Loucy (cell line): ENCODE results near the gene FAIM2.

Experiments
- H2AFZ ChIP-seq: fragments of 200-600 bp; sonication (generic); 2 replicates; pipeline ENCODE4 v1.6.0; 2016; ENCODE audit warnings: antibody characterized with exemption, mild to moderate bottlenecking, low read length, moderate library complexity
- H3F3A ChIP-seq: fragments of 200-600 bp; 2 replicates; pipeline ENCODE4 v1.6.0; 2016; ENCODE audit warnings: antibody characterized with exemption, low read depth, mild to moderate bottlenecking
- H3K27me3 ChIP-seq: fragments of 200-600 bp; sonication (generic); 2 replicates; pipeline ENCODE4 v1.6.1; 2014; ENCODE audit warnings: low read length, mild to moderate bottlenecking; ENCODE audit not compliant: insufficient read depth, poor library complexity, severe bottlenecking
- H3K36me3 ChIP-seq: fragments of 200-600 bp; sonication (generic); 2 replicates; pipeline ENCODE4 v1.6.1; 2016; ENCODE audit warnings: low read length; ENCODE audit not compliant: insufficient read depth
- H3K4me1 ChIP-seq: fragments of 200-600 bp; sonication (generic); 2 replicates; pipeline ENCODE4 v1.5.1; 2014; ENCODE audit warnings: low read length, mild to moderate bottlenecking; ENCODE audit not compliant: insufficient read depth, poor library complexity, severe bottlenecking
- H3K4me2 ChIP-seq: fragments of 200-600 bp; sonication (generic); 2 replicates; pipeline ENCODE4 v1.6.0; 2014; ENCODE audit warnings: antibody characterized with exemption, low read length, low read depth, mild to moderate bottlenecking; ENCODE audit not compliant: poor library complexity, severe bottlenecking
- H3K4me3 ChIP-seq: fragments of 200-600 bp; sonication (generic); 2 replicates; pipeline ENCODE4 v1.5.1; 2014; ENCODE audit warnings: low read length, mild to moderate bottlenecking, mixed read lengths; ENCODE audit not compliant: poor library complexity, severe bottlenecking
- H3K79me2 ChIP-seq: fragments of 200-600 bp; sonication (generic); 2 replicates; pipeline ENCODE4 v1.6.1; 2014; ENCODE audit warnings: low read length; ENCODE audit not compliant: insufficient read depth
- H3K9ac ChIP-seq: fragments of 200-600 bp; sonication (generic); 2 replicates; pipeline ENCODE4 v1.6.0; 2014; ENCODE audit warnings: mild to moderate bottlenecking, low read depth, low read length, moderate library complexity; ENCODE audit not compliant: poor library complexity, severe bottlenecking
- H3K9me2 ChIP-seq: fragments of 200-600 bp; sonication (generic); replicated peaks from 2 replicates; pipeline ENCODE4 v1.6.1; 2016; ENCODE audit warnings: low read depth, low read length, mixed read lengths
- H3K9me3 ChIP-seq: fragments of 200-600 bp; sonication (generic); 2 replicates; pipeline ENCODE4 v1.6.1; 2014; ENCODE audit warnings: mild to moderate bottlenecking, antibody characterized with exemption, low read length, low read depth; ENCODE audit not compliant: insufficient read depth
- H4K20me1 ChIP-seq: fragments of 200-600 bp; sonication (generic); 2 replicates; pipeline ENCODE4 v1.6.0; 2014; ENCODE audit warnings: antibody characterized with exemption, low read length, mild to moderate bottlenecking; ENCODE audit not compliant: insufficient read depth, poor library complexity, severe bottlenecking
- EZH2phosphoT487 ChIP-seq: fragments of 200-600 bp; IDR thresholded peaks from 2 replicates; pipeline ENCODE4 v1.6.1; 2018; ENCODE audit warnings: antibody characterized with exemption, mild to moderate bottlenecking, moderate library complexity, borderline replicate concordance
- TF ChIP-seq, protein P1 (sequence below): fragments of 200-600 bp; sonication (generic); conservative IDR thresholded peaks from 2 replicates; pipeline ENCODE4 v1.5.1; 2014; ENCODE audit warnings: mild to moderate bottlenecking, antibody characterized with exemption, low read length

Gene FAIM2

DNA sequence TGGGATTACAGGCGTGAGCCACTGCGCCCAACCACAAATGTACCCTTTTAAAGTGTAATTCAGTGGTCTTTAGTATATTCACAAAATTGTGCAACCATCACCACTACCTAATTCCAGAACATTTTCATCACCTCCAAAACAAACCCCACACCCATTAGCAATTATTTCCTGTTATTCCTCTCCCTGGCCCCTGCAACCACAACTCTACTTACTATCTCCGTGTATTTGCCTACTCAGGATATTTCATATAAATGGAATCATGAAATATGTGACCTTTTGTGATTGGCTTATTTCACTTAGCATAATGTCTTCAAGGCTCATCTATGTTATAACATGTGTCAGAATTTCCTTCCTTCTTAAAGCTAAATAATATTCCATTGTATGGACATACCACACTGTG, 30.8 kb upstream of the FAIM2 start:
- Histone ChIP-seq H2AFZ (no peak overlapping the region), H3K9me2 (no peaks in the 10 kb centered on the region), H4K20me1 (no peaks in the 10 kb centered on the region)

DNA sequence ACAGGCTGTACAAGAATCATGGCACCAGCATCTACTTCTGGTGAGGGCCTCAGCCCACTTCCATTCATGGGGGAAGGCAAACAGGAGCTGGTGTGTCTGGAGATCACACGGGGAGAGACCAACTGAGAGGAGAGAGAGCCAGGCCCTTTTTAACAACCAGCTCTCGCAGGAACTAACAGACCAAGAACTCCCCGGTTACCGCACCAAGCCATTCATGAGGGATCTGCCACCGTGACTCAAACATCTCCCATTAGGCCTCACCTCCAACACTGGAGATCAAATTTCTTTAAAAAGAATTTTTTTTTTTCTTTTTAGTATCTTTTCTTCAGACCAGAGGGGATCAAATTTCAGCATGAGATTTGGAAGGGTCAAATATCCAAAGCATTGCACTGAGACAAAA, 30.1 kb upstream of the FAIM2 start:
- no peaks in the 10 kb centered on the region for H3K79me2 ChIP-seq
- H3K4me2 ChIP-seq: no peak overlapping the region
- H3K9ac ChIP-seq: no peak overlapping the region
- H2AFZ ChIP-seq: no peak overlapping the region
- H3K9me3 ChIP-seq: no peaks in the 10 kb centered on the region
- H4K20me1 ChIP-seq: no peaks in the 10 kb centered on the region
- H3K27me3 ChIP-seq: no peaks in the 10 kb centered on the region
- H3K4me1 ChIP-seq: no peaks in the 10 kb centered on the region
- H3K9me2 ChIP-seq: no peaks in the 10 kb centered on the region
- H3K4me3 ChIP-seq: no peak overlapping the region
- TF ChIP-seq EZH2phosphoT487: no peak
- TF ChIP-seq, protein P1, sequence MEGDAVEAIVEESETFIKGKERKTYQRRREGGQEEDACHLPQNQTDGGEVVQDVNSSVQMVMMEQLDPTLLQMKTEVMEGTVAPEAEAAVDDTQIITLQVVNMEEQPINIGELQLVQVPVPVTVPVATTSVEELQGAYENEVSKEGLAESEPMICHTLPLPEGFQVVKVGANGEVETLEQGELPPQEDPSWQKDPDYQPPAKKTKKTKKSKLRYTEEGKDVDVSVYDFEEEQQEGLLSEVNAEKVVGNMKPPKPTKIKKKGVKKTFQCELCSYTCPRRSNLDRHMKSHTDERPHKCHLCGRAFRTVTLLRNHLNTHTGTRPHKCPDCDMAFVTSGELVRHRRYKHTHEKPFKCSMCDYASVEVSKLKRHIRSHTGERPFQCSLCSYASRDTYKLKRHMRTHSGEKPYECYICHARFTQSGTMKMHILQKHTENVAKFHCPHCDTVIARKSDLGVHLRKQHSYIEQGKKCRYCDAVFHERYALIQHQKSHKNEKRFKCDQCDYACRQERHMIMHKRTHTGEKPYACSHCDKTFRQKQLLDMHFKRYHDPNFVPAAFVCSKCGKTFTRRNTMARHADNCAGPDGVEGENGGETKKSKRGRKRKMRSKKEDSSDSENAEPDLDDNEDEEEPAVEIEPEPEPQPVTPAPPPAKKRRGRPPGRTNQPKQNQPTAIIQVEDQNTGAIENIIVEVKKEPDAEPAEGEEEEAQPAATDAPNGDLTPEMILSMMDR: no peak
- no peaks in the 10 kb centered on the region for H3F3A ChIP-seq
- no peaks in the 10 kb centered on the region for H3K36me3 ChIP-seq

More for the DNA sequence above, 30.8 kb upstream of the FAIM2 start:
- Histone ChIP-seq H3K27me3 (no peaks in the 10 kb centered on the region), H3K79me2 (no peaks in the 10 kb centered on the region), H3F3A (no peaks in the 10 kb centered on the region), H3K36me3 (no peaks in the 10 kb centered on the region), H3K4me2 (no peak overlapping the region), H3K9me3 (no peaks in the 10 kb centered on the region), H3K4me3 (no peak overlapping the region), H3K4me1 (no peaks in the 10 kb centered on the region), H3K9ac (no peak overlapping the region)
- no peak for TF ChIP-seq EZH2phosphoT487
- TF ChIP-seq, protein P1: no peak

DNA sequence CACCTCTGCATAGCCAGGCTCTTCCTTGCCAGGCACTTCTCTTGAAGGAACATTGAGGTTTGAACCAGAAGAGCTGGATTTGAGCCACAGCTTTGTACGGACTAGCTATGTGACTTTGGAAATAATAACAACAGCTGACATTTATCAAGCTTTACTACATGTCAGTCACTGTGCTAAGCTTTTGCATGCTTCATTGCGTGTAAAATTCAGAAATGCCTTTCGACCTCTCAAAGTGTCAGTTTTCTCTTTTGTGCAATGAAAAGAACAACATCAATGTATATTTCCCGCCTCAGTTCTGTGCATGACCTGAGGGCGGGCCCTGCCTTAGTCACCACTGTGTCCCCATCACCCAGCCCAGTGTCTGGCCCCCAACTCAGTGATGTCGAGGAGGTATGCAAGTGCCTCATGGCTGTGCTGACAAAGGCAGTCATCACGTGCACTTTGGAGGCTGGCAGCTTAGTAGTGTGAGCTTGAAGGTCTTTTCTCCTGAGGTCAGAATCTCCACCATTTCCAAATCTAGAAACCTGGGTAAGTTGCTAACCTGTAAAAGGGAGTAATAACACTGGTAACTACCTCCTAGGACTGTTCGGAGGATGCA, 28.9 kb upstream of the FAIM2 start:
- no peaks in the 10 kb centered on the region for H3K36me3 ChIP-seq
- no peaks in the 10 kb centered on the region for H3K9me2 ChIP-seq
- no peaks in the 10 kb centered on the region for H3F3A ChIP-seq
- no peak overlapping the region for H3K4me3 ChIP-seq
- H3K27me3 ChIP-seq: no peaks in the 10 kb centered on the region
- H3K4me2 ChIP-seq: no peak overlapping the region
- TF ChIP-seq, protein P1: no peak
- TF ChIP-seq EZH2phosphoT487: no peak
- no peaks in the 10 kb centered on the region for H3K79me2 ChIP-seq
- H4K20me1 ChIP-seq: no peaks in the 10 kb centered on the region
- no peaks in the 10 kb centered on the region for H3K9me3 ChIP-seq
- no peaks in the 10 kb centered on the region for H3K4me1 ChIP-seq
- H2AFZ ChIP-seq: no peak overlapping the region
- H3K9ac ChIP-seq: no peak overlapping the region
